Measurements from ENCODE around the gene ZDHHC14.

ZDHHC14 gene

GRCh38 chr6:157593596-157593995 lies 212.6 kb downstream of the ZDHHC14 start:
- TF ChIP-seq, protein P1, sequence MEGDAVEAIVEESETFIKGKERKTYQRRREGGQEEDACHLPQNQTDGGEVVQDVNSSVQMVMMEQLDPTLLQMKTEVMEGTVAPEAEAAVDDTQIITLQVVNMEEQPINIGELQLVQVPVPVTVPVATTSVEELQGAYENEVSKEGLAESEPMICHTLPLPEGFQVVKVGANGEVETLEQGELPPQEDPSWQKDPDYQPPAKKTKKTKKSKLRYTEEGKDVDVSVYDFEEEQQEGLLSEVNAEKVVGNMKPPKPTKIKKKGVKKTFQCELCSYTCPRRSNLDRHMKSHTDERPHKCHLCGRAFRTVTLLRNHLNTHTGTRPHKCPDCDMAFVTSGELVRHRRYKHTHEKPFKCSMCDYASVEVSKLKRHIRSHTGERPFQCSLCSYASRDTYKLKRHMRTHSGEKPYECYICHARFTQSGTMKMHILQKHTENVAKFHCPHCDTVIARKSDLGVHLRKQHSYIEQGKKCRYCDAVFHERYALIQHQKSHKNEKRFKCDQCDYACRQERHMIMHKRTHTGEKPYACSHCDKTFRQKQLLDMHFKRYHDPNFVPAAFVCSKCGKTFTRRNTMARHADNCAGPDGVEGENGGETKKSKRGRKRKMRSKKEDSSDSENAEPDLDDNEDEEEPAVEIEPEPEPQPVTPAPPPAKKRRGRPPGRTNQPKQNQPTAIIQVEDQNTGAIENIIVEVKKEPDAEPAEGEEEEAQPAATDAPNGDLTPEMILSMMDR (IDR thresholded peaks at IDR 0.05; ENCODE audit: low read depth, low read length): no peak

GRCh38 chr6:157594292-157594691 lies 213.3 kb downstream of the ZDHHC14 start:
- TF ChIP-seq, protein P1 (IDR thresholded peaks at IDR 0.05; ENCODE audit: low read depth, low read length): no peak
- H3K4me3 ChIP-seq (ENCODE audit: low read depth, low read length): no peak overlapping the region

More at GRCh38 chr6:157593596-157593995, 212.6 kb downstream of the ZDHHC14 start:
- H3K4me3 ChIP-seq (ENCODE audit: low read depth, low read length): no peak overlapping the region

- TF ChIP-seq, protein P1 (IDR thresholded peaks at IDR 0.05; ENCODE audit: low read depth, low read length): no peak
- no peak overlapping the region for H3K4me3 ChIP-seq (ENCODE audit: low read depth, low read length)
These were observed 214.8 kb downstream of the ZDHHC14 start for GRCh38 chr6:157595768-157596167.

DNA sequence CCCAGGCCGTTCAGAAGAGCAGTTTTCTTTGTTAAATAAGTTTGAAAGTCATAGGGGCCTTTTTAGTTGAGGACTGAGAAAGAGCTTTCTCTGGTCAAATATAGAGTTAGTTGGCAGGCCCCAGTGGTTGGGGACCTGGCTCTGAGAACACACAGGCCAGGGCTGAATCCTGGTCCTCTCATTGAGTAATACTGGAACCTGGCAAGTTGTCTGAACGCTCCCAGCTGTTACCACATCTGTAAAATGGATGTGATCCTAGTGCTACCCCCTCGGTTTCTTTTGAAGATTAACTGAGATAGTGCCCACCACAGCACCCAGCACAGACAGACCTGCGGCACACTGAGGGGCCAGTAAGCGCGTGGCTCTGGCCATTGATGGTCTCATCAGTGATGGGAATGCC lies 215.5 kb downstream of the ZDHHC14 start:
- no peak overlapping the region for H3K4me3 ChIP-seq (ENCODE audit: low read depth, low read length)
- TF ChIP-seq, protein P1 (IDR thresholded peaks at IDR 0.05; ENCODE audit: low read depth, low read length): no peak

GRCh38 chr6:157596886-157597285 lies 215.9 kb downstream of the ZDHHC14 start:
- TF ChIP-seq, protein P1 (IDR thresholded peaks at IDR 0.05; ENCODE audit: low read depth, low read length): no peak
- H3K4me3 ChIP-seq (ENCODE audit: low read depth, low read length): peak overlapping the region; percentile 27; the same call in 1 of the 2 replicates

DNA sequence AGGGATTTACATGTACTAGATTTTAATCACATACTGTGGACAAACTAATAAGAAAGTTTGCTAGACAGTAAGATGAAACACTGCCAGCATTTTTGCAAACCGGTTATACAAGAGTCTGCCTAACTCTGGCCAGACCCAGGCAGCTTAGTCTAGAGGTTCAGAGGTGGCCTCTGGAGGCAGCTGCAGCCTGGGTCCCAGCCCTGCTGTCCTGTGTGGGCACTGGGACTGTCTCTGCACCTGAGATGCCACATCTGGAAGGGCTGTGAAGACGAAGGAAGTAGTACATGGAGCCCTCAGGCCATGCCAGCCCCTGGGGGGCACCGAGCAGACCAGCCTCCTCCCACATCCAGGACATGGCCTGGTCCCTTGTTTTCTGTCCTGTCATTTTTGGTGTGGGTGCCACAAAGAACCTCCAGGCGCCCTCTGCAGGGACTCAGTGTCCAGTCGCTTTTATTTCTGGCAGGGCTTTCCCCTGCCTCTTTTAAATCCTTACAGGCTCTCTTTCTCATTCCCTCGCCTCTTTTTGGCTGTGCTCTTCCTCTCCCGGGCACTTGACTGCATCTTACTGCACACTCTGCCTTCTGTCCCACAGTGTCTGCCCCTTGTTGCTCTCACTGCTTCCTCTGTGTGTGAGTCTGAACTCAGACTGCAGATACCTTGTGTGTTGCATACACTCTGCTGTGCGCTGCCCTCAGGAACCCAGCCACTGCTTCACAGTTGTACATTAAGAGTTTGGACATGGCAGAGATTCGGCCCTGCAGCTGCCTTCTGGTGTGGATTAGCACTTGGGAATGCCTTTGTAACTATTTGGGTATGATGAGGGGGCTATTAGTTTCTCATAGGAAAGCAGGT lies 216.7 kb downstream of the ZDHHC14 start:
- TF ChIP-seq, protein P1 (IDR thresholded peaks at IDR 0.05; ENCODE audit: low read depth, low read length): peak; percentile 45
- peak overlapping the region; percentile 27; the same call in 1 of the 2 replicates for H3K4me3 ChIP-seq (ENCODE audit: low read depth, low read length)

DNA sequence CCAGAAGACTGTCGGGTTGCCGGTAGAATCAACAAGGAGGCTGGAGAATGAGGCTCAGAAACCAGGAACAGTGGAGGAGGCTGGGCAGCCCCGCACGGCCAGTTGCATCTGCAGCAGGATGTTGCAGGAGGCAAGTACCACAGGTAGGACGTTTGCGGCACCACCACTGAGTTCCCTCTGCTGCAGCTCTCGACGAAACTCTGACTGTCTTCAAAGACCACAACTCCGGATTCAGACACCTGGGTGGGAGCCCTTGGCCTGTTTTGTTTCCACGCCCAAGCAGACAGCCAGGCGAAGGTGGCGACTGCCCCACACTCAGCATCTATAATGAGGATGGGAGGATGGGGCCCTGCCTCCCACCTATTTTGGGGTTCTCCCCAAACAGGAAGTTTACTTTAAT lies 218.2 kb downstream of the ZDHHC14 start:
- TF ChIP-seq, protein P1 (IDR thresholded peaks at IDR 0.05; ENCODE audit: low read depth, low read length): no peak
- H3K4me3 ChIP-seq (ENCODE audit: low read depth, low read length): no peak overlapping the region
